ENCODE results near the gene CMTM5.
"Not testable (repeated sequence)": the region's sequence is repeated elsewhere in the genome, so short reads cannot be mapped to it uniquely, and the experiment has no call there.

CMTM5 gene

DNA sequence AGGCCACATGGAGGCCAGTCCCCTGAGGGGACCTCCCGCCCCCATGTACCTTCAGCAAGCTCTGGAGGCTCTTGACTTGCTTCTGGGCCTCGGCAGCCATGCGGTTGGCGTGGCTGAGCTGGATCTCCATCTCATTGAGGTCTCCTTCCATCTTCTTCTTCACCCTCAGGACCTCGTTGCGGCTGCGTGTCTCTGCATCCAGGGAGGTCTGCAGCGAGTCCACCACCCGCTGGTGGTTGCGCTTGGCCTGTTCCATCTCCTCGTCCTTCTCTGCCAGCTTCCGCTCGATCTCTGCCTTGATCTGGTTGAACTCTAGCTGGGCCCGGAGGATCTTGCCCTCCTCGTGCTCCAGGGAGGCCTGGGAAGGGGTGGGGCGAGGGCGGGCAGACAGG is 9.4 kb downstream of the CMTM5 start:
- not testable (repeated sequence) for H2AFZ ChIP-seq (ENCODE audit: low read depth, low read length); H3K4me3 ChIP-seq (ENCODE audit: low read length); H3K4me1 ChIP-seq (ENCODE audit: insufficient read depth, low read length); H3K9me3 ChIP-seq (ENCODE audit: low read length); H3K36me3 ChIP-seq (ENCODE audit: insufficient read depth, low read length); H3K27me3 ChIP-seq (ENCODE audit: insufficient read depth, low read length)

DNA sequence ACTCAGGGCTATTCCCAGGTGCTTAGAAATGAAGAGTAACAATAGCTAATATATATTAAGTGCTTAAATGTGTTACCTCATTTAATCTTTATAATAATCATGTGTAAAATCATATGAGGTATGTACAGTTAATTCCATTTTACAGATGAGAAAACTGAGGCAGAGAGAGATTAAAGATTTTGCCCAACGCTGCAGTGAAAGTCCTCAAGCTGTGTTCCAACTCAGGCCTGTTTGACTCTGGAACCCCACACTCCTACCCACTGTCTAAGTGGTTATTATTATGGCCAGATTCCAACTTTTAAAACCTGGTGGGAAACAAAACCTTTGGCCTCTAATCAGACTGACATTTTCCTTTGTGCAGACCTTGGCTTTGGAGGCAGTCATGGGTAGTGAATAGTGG is 10.2 kb downstream of the CMTM5 start:
- no peaks in the 10 kb centered on the region for H3K36me3 ChIP-seq (ENCODE audit: insufficient read depth, low read length)
- no peaks in the 10 kb centered on the region for H3K4me1 ChIP-seq (ENCODE audit: insufficient read depth, low read length)
- peaks cover 9% of the 10 kb centered on the region for H3K27me3 ChIP-seq (ENCODE audit: insufficient read depth, low read length)
- no peak overlapping the region for H3K4me3 ChIP-seq (ENCODE audit: low read length)
- H2AFZ ChIP-seq (ENCODE audit: low read depth, low read length) = no peak overlapping the region
- H3K9me3 ChIP-seq (ENCODE audit: low read length) = no peaks in the 10 kb centered on the region

- Histone ChIP-seq H3K4me1 (ENCODE audit: insufficient read depth, low read length) (no peaks in the 10 kb centered on the region), H2AFZ (ENCODE audit: low read depth, low read length) (no peak overlapping the region), H3K36me3 (ENCODE audit: insufficient read depth, low read length) (no peaks in the 10 kb centered on the region), H3K27me3 (ENCODE audit: insufficient read depth, low read length) (peaks cover 9% of the 10 kb centered on the region), H3K4me3 (ENCODE audit: low read length) (no peak overlapping the region), H3K9me3 (ENCODE audit: low read length) (no peaks in the 10 kb centered on the region)
Observed at GRCh38 chr14:23387916-23388882, 11.4 kb downstream of the CMTM5 start.

DNA sequence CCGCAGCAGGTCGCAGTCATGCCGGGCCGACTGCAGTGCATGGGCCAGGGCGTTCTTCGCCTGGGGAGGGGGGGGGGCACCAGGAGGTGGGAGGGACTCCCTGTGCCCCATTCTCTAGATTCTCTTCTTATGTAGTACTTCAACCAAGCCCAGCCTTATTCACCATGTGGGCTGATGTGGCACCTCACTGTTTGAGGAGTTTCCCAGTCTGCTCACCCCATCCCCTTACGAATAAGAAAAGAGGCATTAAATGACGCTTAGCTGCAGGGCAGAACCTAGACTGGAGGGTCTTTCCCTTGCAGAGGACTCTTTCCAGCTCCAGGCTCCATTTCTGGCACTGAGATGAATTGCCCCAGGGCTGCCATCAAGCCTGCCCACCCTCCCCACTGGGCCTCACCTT is 12.2 kb downstream of the CMTM5 start:
- Histone ChIP-seq H3K9me3 (ENCODE audit: low read length) (no peaks in the 10 kb centered on the region), H3K4me1 (ENCODE audit: insufficient read depth, low read length) (no peaks in the 10 kb centered on the region), H2AFZ (ENCODE audit: low read depth, low read length) (no peak overlapping the region), H3K36me3 (ENCODE audit: insufficient read depth, low read length) (no peaks in the 10 kb centered on the region), H3K4me3 (ENCODE audit: low read length) (no peak overlapping the region), H3K27me3 (ENCODE audit: insufficient read depth, low read length) (peaks cover 9% of the 10 kb centered on the region)

DNA sequence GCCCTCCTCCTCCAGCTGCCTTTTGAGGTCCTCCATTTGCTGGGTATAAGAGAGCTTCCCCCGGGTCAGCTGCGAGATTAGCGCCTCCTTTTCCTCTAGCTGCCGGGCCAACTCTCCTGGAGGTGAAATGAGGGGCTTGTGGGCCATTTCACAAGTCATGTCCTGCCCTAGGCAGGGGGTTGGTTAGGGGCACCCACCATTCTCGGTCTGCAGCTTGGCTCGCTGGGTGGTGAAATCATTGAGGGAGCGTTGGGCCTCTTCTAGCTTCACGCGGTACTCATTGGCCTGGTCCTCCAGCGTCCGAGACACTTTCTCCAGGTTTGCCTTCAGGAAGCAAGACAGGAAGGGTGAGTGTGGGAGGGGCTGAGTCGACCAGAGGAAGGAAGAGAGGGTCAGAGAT is 12.6 kb downstream of the CMTM5 start:
- peaks cover 9% of the 10 kb centered on the region for H3K27me3 ChIP-seq (ENCODE audit: insufficient read depth, low read length)
- no peaks in the 10 kb centered on the region for H3K36me3 ChIP-seq (ENCODE audit: insufficient read depth, low read length)
- H3K4me3 ChIP-seq (ENCODE audit: low read length) = no peak overlapping the region
- H3K4me1 ChIP-seq (ENCODE audit: insufficient read depth, low read length) = no peaks in the 10 kb centered on the region
- H2AFZ ChIP-seq (ENCODE audit: low read depth, low read length) = no peak overlapping the region
- H3K9me3 ChIP-seq (ENCODE audit: low read length) = no peaks in the 10 kb centered on the region

DNA sequence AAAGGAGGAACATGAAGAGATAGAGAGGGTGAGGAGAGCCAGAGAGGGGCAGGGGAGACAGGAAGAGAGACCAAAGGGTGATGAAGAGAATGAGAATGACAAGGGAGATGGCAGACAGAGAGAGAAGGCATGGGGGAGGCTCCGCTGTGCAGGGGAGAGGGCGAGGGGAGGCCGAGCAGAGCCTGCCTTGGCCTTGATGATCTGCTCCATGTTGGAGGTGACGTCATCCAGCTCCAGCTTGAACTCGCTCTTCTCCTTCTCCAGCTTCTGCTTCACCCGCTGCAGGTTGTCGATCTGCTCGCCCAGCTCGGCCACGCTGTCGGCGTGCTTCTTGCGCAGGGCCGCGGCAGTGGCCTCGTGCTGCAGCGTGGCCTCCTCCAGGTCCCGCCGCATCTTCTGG is 13.0 kb downstream of the CMTM5 start:
- H3K27me3 ChIP-seq (ENCODE audit: insufficient read depth, low read length); H3K4me1 ChIP-seq (ENCODE audit: insufficient read depth, low read length); H2AFZ ChIP-seq (ENCODE audit: low read depth, low read length); H3K4me3 ChIP-seq (ENCODE audit: low read length); H3K9me3 ChIP-seq (ENCODE audit: low read length); H3K36me3 ChIP-seq (ENCODE audit: insufficient read depth, low read length): not testable (repeated sequence)

GRCh38 chr14:23392613-23393012 is 15.8 kb downstream of the CMTM5 start:
- Histone ChIP-seq H3K4me3 (ENCODE audit: low read length) (no peak overlapping the region), H2AFZ (ENCODE audit: low read depth, low read length) (no peak overlapping the region), H3K9me3 (ENCODE audit: low read length) (no peaks in the 10 kb centered on the region), H3K36me3 (ENCODE audit: insufficient read depth, low read length) (no peaks in the 10 kb centered on the region), H3K4me1 (ENCODE audit: insufficient read depth, low read length) (no peaks in the 10 kb centered on the region), H3K27me3 (ENCODE audit: insufficient read depth, low read length) (peaks cover 9% of the 10 kb centered on the region)

DNA sequence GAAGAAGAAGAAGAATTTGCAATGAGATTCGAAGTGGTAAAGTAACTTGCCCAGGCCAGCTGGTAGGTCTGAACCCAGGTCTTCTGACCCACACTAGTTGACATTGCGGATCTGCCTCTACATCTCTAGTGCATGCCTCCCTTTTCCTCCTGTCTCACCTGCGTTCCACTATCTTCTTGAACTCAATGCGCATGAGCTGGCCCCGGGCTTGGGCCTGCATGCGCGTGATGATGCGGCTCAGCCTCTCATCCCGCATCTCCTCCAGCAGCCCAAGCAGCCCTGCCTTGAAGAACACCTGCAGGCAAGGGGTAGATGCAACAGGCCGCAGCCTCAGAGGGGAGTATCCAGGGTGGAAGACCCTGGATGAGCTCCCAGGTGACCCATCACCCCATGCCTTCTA is 19.3 kb downstream of the CMTM5 start:
- H3K4me3 ChIP-seq (ENCODE audit: low read length) = no peak overlapping the region
- no peaks in the 10 kb centered on the region for H3K9me3 ChIP-seq (ENCODE audit: low read length)
- H2AFZ ChIP-seq (ENCODE audit: low read depth, low read length) = no peak overlapping the region
- no peaks in the 10 kb centered on the region for H3K27me3 ChIP-seq (ENCODE audit: insufficient read depth, low read length)
- H3K4me1 ChIP-seq (ENCODE audit: insufficient read depth, low read length) = no peaks in the 10 kb centered on the region
- no peaks in the 10 kb centered on the region for H3K36me3 ChIP-seq (ENCODE audit: insufficient read depth, low read length)

DNA sequence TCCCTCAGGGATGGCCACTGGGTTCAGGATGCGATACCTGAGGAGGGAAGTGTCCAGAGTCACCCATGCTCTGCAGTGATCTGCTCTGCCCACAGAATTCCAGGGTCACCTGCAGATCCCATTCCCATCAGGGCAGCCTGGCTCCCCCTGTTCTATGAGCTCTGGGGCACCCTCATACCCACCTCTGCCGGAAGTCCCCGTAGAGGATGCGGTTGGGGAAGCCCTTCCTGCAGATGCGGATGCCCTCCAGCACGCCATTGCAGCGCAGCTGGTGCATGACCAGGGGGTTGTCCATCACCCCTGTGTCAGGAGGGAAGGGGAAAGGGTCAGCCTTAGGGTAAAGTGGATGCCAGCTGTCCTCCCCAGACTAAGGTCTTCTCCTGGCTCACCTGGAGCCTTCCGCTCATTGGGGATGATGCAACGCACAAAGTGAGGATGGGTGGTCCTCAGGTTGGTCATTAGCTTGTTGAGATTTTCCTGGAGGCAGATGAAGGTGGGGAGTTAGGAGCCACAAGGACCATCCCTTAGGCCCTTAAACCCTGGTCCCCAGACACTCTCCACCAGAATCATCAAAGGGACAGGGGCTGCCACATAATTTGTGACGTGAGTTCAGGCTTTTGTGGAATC is 20.0 kb downstream of the CMTM5 start:
- Histone ChIP-seq H3K9me3 (ENCODE audit: low read length) (no peaks in the 10 kb centered on the region), H3K4me3 (ENCODE audit: low read length) (no peak overlapping the region), H3K36me3 (ENCODE audit: insufficient read depth, low read length) (no peaks in the 10 kb centered on the region), H3K27me3 (ENCODE audit: insufficient read depth, low read length) (peaks cover 4% of the 10 kb centered on the region), H2AFZ (ENCODE audit: low read depth, low read length) (no peak overlapping the region), H3K4me1 (ENCODE audit: insufficient read depth, low read length) (no peaks in the 10 kb centered on the region)

GRCh38 chr14:23398348-23398747 is 21.5 kb downstream of the CMTM5 start:
- H3K4me3 ChIP-seq (ENCODE audit: low read length) = no peak overlapping the region
- no peaks in the 10 kb centered on the region for H3K4me1 ChIP-seq (ENCODE audit: insufficient read depth, low read length)
- H2AFZ ChIP-seq (ENCODE audit: low read depth, low read length) = no peak overlapping the region
- H3K27me3 ChIP-seq (ENCODE audit: insufficient read depth, low read length) = peaks cover 13% of the 10 kb centered on the region
- no peaks in the 10 kb centered on the region for H3K9me3 ChIP-seq (ENCODE audit: low read length)
- no peaks in the 10 kb centered on the region for H3K36me3 ChIP-seq (ENCODE audit: insufficient read depth, low read length)

DNA sequence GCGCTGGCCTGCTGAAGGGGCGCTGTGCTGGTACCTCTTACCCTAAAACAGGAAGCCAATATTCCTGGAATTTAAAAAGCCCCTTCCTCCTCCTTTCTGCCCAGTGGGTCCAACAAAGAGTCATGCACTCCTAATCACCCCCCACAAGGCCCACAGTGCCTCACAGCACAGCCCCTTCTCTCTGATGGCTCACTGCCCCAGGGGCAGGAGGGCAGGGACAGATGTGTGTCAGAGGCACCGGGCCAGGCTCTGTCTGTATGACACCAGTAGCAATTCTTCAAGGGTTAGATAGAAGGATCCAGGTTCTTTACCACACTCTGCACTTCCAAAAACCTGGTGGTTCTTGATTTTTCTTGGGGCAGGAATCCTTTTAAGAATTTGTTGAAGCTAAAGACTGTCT is 22.3 kb downstream of the CMTM5 start:
- no peaks in the 10 kb centered on the region for H3K4me1 ChIP-seq (ENCODE audit: insufficient read depth, low read length)
- H2AFZ ChIP-seq (ENCODE audit: low read depth, low read length) = no peak overlapping the region
- peaks cover 21% of the 10 kb centered on the region for H3K27me3 ChIP-seq (ENCODE audit: insufficient read depth, low read length)

GRCh38 chr14:23399591-23399990 is 22.7 kb downstream of the CMTM5 start:
- no peak overlapping the region for H2AFZ ChIP-seq (ENCODE audit: low read depth, low read length)
- peaks cover 25% of the 10 kb centered on the region for H3K27me3 ChIP-seq (ENCODE audit: insufficient read depth, low read length)
- no peaks in the 10 kb centered on the region for H3K4me1 ChIP-seq (ENCODE audit: insufficient read depth, low read length)
- H3K36me3 ChIP-seq (ENCODE audit: insufficient read depth, low read length) = no peaks in the 10 kb centered on the region
- H3K4me3 ChIP-seq (ENCODE audit: low read length) = no peak overlapping the region
- H3K9me3 ChIP-seq (ENCODE audit: low read length) = peaks cover 3% of the 10 kb centered on the region

More for the DNA sequence above, 22.3 kb downstream of the CMTM5 start:
- Histone ChIP-seq H3K36me3 (ENCODE audit: insufficient read depth, low read length) (no peaks in the 10 kb centered on the region), H3K4me3 (ENCODE audit: low read length) (no peak overlapping the region), H3K9me3 (ENCODE audit: low read length) (no peaks in the 10 kb centered on the region)

DNA sequence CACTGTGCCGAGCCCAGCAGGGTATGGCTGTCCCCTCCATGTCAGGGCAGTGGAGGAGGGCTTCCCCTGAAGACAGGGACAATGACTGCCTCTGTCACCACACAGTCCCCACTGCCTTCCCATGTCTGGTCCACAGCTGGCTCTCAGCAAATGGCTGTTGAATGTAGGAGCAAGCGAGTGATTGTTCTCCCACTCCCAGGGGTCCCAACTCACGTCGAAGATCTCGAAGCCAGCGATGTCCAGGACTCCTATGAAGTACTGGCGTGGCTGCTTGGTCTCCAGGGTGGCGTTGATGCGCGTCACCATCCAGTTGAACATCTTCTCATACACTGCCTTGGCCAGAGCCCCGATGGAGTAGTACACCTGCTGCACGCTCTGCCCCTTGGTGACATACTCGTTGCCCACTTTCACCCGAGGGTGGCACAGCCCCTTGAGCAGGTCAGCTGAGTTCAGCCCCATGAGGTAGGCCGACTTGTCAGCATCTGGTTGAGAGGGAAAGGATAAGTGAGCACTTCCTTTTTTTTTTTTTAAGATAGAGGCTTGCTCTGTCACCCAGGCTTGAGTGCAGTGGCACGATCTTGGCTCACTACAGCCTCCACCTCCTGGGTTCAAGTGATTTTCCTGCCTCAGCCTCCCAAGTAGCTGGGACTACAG is 23.8 kb downstream of the CMTM5 start:
- H2AFZ ChIP-seq (ENCODE audit: low read depth, low read length); H3K4me3 ChIP-seq (ENCODE audit: low read length): not testable (repeated sequence)
- peaks cover 27% of the 10 kb centered on the region for H3K27me3 ChIP-seq (ENCODE audit: insufficient read depth, low read length)

More for the DNA sequence above, 23.8 kb downstream of the CMTM5 start:
- H3K4me1 ChIP-seq (ENCODE audit: insufficient read depth, low read length); H3K9me3 ChIP-seq (ENCODE audit: low read length); H3K36me3 ChIP-seq (ENCODE audit: insufficient read depth, low read length): not testable (repeated sequence)
